COR-L47 (cell line): ENCODE results near the gene S1PR3.

ENCODE experiments used
- DNase-seq: peaks from one replicate; lab custom pipeline; 2025; lab: John Stamatoyannopoulos, UW

The S1PR3 gene

DNA sequence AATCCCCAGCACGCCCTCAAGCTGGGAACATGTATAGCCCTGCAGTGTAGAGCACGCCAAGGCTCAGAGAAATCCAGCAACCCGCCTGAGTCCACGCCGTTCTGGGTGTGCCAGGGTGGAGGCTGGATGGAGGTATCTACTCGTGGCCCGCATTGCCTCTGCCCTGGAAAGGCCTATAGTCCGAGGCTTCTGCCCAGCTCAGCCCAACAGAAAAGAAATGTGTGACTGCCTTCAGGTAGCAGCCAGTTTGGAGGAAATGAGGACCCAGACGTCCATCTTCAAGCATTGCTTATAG is 18.2 kb downstream of the S1PR3 start:
- no peak for DNase-seq

DNA sequence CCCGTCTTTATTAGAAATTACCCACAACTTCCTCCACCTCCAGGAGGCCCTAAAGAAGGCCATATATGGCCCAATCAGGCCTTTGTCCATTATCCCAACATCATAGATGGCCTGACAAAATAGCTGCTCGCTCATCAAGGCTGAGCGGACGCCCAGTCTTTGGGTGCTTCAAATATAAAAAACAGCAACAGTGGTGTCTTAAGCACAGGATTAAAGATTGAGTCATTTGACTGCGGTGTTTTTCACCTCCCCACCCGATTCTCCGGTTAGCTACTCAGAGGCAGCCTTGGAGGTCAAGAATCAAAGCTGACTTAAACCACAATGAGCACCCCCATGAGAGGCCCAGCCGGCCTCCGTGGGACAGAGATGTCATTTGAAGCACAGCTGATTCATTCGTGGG is 18.8 kb downstream of the S1PR3 start:
- DNase-seq: no peak

DNA sequence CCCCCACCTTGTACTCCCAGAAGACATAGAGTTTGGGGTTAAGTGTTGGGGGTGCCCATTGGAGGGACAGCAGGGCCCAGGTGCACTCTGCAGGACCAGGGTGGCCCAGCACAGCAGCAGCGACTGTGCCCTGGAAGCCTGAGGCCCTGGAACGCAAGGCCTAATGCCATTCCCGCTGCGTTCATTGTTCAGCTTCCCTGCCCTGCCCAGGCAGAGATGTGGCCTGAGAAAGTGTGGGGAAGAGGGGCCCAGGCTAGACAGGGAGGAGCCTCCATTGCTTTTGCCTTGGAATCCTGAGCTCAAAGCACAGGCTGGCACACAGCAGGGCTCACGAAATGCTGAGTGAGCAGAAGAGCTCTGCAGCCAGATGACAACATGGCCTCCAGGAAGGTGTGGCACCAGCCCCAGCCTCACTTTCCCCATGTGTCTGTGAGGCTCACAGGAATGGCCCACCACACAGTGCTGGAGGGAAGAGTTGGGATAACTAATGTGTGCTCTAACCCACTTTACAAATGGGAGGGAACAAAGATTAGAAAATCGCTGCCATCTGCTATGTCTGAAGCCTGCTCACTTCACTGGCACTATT is 19.4 kb downstream of the S1PR3 start:
- DNase-seq: no peak

DNA sequence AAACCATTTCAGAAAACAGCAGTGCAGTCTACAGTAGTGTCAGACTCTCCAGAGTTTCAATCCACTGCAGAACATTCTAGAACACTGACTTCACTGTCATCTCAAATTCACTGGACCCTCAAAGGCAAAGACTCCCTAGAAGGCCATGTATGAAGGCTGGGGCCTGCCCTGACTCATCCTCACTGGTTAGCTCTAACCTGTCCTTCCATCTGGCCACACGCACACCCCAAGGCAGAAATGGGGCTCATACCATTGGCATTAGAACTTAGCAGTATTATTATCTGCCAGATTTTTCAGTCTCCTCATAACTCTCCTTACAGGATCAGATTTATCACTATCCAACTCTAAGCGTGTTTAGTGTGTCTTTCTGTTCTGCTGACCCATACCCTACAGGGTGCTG is 20.4 kb downstream of the S1PR3 start:
- DNase-seq: no peak

DNA sequence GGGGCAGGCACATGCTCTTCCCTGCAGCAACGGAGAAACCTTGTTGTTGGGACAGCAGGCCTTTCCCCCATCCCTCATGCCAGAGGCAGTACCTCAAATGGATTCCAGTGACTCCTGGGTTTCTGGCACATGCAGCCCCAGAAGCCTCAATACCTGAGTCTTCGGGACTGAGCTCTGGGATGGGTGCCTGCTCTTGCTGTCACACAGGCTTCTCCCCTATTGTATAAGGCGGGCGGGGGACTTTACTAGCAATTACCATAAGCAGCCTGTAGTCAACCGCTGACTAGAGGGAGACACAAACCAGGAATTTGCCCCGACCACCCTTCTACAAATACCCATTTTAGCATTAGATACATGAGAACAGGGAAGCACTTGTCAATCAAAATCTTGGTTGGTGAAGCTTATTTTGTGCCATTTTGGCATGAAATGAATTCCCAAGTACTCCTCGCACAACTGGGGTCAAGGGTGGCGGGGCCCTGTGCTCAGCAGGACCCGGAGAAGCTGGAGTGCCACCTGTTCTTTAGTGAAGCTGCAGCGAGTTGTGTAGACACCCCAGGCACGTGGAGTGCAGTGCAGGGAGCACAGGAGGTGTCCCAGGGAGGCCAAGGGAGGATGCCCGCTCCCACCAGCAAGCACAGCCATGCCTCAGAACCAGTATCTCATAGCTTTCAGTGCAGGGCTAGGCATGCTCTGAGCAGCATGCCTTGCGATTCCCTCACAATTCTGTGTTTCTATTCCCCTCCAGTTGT is 21.2 kb downstream of the S1PR3 start:
- no peak for DNase-seq

DNA sequence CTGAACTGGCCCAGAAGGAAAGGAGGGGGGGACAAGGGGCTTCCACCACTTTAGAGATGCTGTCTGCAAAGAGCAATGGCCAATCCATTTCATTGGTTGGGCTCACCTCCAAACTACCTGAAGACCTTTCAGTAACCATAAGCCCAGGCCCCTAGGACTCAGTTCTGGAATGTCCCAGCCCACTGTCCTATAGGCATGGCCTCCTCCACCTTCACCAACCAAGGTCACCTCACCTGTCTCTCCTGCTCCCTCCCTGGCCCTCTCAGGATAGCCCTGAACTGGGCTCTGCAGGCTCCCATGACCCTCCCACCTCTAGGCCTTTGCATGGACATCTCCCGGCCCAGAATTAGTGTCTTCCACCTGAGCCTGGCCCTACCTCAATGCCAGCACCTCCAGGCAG is 22.4 kb downstream of the S1PR3 start:
- no peak for DNase-seq

DNA sequence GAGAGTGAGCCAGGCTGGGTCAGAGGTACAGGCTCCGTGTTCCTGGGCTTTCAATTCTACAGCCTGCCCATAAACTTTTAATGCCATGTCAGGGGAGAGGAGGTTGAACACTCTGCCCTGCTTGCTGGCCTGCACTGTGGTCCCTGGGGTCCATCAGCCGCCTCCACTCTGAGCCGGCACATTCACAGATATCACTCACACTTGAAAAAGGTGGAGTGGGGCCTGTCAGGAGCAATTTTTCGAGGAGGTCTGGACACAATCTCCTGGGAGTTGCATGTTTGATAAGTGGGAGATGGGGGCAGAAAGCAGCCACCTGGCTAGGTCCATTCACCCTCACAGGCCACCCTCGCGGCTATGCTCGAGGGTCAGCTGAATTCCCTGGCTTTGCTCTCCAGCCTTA is 22.9 kb downstream of the S1PR3 start:
- no peak for DNase-seq

DNA sequence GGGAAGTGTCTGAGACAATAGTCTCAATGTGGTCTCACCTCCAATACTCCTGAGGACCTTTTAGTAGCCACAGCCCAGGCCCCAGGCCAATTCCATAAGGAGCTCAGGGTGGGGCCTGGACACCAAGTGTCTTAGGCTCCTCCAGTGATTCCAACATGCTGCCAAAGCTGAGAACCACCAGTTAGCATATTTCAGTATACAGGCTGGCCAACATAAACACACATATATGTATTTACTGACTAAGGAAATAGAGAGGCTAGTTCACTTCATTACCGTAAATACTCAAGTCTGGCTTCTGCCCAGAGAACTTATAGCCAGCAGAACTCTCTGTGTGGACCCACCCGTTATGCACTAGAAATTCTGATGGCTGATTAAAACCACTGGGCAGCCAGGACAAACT is 24.1 kb downstream of the S1PR3 start:
- no peak for DNase-seq

DNA sequence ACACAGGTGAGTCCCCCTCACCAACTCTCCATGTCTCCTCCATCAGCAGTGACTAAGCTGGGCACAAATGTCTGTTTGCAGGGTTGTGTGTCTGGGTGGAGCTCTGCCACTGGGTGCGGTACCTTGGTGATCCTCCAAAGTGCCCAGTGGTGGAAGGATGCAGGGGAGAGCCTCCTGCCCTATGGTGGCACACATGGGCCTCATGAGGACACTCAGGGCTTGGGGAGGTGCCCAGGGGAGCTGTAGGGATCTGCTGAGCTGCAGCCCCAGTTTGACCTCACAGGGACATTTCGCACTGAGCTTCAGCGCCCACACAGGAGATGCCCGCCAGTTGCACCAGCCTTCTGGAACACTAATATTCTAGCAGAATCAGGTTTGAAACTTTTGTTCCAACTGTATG is 29.5 kb downstream of the S1PR3 start:
- DNase-seq: no peak

DNA sequence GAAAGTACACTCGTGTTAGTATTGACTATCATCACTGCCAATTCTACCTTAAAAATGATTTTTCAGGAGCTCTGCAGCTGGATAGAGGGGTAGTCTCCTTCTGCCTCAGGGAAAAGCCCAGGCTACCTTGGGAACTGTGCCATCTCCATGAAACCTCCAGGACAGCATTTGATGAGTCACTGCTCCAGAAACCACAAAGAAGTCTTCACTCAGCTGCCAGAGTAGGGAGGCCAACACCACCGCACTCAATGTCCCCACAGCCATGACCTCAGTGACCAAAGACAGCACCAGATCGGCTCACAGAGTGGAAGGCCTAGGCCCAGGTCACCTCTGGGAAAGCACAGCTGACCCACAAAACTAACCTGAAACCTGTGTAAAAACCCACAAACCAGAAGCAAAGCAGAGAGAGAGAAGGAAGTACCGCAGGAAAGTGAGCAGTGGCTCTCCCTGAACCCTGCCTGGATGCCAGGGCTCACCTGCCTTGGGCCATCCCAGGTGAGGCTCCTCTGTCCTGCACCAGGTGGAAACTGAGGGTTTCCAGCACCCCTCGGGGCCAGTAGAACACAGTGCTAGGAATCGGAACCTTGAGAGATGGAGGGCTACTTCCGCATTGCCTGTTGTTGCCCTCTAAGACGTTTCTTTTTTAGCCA is 30.0 kb downstream of the S1PR3 start:
- DNase-seq: no peak

DNA sequence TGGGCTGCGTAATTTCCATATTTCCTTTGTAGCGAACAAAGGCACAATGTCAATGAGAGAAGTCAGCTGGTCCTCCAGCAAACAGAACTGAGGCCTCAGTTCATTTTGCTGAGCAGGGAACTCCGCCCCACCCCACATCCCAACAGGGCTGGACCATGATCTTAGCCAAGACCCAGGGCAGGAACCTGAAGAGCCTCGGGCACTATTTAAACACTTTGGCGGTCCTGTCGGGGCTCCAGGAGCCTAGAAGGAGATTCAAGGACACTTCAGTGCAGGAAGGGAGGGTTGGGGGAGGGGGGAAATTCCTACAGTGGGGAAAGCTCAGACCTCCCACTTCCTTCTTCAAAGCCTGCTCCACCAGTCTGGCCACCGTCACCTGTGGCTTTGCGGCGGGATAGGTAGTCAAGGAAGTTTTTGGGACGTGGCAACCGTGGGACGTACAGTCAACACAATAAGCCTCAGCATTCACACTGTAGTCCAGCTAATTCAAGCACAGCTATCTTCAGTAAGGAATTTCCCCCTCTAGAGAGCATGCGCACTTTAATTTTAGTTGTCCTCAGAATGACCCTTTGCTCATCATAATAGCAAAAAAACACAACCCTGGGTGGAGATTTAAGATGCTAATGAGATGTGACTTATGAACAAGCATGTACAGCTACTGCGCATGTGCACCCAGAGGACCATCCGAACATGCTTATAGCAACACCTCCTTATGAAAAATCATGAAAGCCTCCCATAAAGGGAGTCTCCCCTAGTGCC is 30.9 kb downstream of the S1PR3 start:
- DNase-seq: no peak

DNA sequence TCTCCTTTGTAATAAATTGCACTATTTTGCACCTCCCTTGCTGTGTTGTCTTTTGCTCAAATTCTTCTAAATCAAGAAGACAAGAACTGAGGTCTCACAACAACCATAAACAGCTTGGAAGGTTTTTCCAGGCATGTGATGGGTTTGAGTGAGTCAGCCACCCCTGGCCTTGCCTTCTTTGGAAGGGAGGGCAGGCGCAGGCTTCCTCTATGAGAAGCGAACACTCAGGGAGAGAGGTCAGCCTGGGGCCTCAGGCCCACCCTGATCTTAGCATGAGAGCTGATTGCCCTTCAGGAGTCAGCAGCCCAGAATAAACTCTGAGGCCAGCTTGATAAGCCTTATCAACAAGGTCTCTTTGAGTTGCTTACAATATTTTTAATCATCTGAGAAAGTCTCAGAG is 31.6 kb downstream of the S1PR3 start:
- DNase-seq: no peak

DNA sequence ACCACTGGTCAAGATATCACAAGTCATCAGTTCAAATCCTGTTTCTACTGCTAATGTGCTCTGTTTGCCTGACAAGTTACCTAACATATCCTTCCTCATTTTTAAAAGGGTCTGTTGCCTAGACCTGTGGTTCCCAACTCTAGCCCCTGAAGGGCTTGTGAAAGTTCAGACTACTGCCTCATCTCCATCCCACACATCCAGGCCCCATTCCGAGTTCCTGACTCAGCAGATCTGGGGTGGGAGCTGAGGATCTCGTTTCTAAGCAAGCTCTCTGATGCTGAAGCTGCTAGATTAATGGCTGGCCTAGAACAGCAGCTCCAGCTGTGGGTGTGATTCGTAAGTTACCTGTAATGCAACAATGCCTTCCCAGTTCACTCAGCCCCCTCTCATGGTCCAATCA is 32.5 kb downstream of the S1PR3 start:
- no peak for DNase-seq

DNA sequence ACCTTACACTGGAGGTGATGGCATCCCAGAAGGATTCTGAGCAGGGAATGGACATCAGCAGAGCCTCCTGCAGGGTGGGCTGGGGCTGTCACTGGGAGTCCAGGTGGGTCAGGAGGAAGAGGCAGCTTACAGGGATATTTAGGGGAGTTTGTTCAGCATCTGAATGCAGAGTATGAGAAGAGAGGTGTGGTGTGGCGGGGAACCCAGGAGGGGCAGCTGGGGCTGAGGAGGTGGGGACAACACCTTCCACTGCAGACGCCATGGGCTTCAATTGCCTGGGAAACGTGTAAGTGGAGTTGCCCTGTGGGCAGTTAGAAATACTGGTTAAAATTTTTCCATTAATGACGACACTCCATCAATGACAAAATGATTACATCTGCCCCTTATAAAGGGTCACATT is 33.5 kb downstream of the S1PR3 start:
- no peak for DNase-seq

DNA sequence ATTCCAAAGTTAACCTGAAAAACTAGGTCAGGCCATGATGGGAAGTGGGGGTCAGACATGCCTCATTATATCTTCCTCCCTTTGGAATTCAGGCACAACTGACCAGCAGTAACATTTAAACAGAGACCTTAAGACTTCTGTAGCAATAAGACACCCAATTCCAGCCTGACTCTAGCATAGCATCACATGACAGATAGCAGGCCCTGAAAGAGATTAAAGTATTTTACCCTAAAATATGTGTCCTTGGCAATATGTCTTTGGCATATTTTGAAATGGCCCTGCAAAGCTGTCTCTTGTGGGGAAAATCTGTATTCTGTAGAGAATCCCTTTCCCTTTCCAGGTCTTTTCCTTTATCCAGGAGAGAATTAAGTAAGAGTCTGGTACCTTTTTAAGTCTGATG is 34.3 kb downstream of the S1PR3 start:
- DNase-seq: no peak

DNA sequence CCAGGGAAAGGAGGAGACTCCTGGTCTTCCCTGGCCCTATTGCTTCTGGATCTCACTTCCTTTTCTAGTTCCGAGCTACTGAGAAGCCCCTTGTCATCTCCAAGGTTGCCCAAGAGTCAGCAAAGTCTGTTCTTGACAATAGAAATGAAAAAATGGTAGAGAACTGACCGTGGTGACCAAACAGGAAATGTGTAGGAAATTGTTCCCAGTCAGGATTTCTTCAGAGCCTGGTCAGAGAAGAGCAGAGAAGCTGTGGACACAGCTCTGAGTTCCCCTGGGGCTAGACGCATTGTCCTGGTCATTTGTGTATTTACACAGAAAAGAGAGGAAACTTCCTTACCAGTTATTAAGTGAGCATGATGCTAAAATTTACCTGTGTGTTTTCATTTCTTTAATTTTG is 35.6 kb downstream of the S1PR3 start:
- DNase-seq: no peak

DNA sequence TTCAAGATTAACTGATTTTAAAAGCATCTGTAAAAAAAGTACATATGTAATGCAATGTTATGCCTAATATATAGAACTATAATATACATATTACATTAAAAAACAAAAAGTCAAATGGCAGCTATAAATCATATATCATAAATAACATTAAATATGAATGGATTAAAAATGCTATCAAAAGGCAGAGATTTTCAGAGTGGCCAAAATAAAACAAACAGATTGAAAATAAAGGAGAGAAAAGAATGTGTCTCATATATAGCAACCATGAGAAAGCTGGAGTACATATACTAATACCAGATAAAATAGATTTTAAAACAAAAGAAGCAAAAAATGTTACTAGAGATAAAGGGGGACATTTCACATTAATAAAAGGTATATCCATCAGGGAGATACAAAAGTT is 38.5 kb downstream of the S1PR3 start:
- no peak for DNase-seq

DNA sequence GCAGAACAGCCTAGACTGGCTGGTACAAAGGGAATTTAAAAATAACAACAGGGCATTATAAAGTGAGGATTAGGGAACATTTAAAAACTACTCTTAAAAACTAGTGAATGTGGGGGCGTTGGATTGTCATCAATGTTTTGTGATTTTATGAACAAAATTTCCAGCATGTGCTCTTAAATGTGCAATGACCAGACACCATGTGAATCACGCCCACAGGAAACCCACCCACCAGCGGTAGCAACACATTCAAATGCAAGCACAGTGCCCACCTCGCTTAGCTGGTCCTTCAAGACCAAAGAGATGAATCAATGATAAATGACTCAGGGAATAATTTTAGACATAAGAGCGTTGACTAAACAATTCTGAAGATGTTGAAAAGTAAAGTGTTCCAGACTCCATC is 40.9 kb downstream of the S1PR3 start:
- no peak for DNase-seq

DNA sequence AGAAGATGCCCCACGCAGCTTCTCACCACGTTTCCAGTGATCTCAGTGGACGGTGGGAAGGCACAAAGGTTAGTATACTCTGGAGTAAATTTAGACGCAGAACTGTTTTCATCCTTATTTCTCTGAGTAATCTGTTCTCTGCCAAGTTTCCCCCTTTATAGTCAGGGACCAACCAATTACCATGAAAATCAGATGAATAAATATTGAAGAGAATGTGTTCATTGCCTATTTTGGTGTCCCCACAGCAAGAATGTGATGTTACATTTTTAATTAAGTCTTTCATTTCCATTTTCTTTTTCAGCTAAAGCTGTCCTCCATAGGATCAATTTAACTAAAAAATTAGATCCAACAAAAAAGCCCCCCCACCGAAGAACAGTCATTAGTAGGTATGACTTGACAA is 41.4 kb downstream of the S1PR3 start:
- DNase-seq: no peak

DNA sequence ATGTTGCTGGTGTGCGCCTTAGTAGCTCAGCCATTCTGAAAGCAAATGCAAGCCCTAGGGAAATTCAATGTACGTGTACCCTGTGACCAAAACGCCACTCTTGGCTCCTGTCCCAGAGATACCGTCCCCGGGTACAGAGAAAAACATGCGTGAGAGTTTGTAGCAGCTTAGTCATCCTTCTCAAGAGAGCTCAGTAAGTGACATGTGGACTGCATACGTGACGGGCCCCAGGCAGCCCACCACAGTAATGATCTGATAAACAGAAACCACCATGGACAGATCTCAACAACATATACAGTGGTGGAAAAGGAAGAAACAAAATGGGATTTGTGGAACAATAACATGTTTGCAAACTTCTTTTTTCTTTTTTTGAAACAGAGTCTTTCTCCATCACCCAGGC is 45.1 kb downstream of the S1PR3 start:
- DNase-seq: no peak

DNA sequence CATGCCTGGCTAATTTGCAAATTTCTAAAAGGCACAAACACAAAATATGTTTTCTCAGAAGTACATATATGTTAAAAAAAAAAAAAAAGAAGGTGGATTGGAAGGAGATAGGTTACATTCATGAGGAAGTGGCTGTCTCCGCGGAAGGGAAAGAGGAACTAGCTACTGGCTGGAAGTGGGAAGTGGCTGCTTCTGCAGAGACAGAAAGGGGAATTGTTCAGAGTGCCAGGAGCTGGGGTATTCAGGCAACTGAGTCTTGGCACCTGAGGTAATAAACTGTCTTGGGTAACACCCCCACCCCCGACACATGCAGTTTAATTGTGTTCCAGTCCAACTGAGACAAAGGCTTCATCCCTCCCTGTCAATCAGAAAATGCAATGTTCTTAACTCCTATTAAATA is 45.6 kb downstream of the S1PR3 start:
- no peak for DNase-seq

DNA sequence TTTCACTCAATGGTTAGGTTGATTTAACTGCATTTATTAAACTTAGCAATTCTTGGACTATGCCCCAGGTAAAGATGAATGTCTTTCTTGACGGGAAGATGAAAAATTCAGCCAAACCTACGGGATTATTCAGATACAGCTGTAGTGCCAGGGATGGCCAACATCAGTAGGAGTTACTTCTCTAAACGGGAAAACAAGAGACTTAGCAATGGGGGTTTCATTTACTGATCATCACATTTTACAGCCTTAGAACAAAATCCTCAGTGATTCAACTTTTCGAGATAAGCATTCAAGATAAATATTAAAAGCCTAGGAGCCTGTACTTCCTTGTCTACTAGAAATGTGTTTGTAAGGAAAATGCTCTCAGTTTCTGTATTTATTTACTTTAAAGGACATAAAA is 46.1 kb downstream of the S1PR3 start:
- DNase-seq: no peak

DNA sequence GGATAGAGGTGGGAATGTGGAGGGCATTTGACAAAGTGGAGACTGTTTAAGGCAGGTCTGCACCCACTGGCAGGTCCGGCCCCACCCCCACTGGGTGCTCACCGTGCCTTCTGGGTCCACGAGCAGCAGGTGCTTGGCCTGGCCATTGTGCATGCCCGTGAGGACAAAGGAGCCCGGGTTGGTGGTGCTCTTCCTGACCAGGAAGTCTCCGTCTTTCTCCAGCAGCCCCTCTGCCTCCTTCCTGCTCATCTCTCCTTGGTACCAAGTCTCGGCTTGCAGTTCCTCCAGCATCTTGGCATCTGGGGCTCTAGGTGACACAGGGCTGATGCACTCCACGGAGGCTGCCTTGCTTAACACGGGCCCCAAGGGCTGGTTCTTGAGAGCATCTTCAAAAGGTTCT is 46.6 kb downstream of the S1PR3 start:
- no peak for DNase-seq
